CMK (cell line): ENCODE measurements around the gene EIF4E1B.
A peak's percentile ranks its signal among the peaks of the same experiment; 100 is the strongest.

Experiments
- DNase-seq: peaks from one replicate; pipeline ENCODE4 v3.0.0-alpha.2; 2010; ENCODE audit warnings: low read depth

Gene EIF4E1B

DNA sequence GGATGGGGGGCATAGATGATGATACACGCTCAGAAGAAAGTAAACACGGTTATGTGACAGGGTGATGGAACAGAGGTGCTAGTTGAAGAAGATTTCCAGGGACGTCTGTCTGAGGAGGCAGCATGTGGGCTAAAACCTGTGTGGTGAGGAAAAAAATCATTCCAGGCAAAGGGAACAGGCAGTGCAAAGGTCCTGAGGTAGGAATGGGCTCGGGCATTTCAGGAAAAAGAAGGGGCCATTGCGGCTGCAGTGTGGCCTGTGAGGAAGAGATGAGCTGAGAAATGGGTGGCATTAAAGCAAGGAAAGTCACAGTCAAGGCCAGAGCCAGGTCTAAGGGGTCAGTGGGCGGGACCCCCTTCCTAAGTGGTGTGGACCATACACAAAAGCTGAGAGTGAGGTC lies 35.0 kb downstream of the EIF4E1B start:
- no peak for DNase-seq

- no peak for DNase-seq
Measured at GRCh38 chr5:176667637-176668036, 37.2 kb downstream of the EIF4E1B start.

GRCh38 chr5:176670449-176670848 lies 40.0 kb downstream of the EIF4E1B start:
- DNase-seq = no peak

- DNase-seq = no peak
Measured at GRCh38 chr5:176671399-176671798, 40.9 kb downstream of the EIF4E1B start.

GRCh38 chr5:176671890-176672747 lies 41.6 kb downstream of the EIF4E1B start:
- no peak for DNase-seq

GRCh38 chr5:176673651-176674583 lies 43.4 kb downstream of the EIF4E1B start:
- no peak for DNase-seq

GRCh38 chr5:176674799-176675198 lies 44.3 kb downstream of the EIF4E1B start:
- DNase-seq = no peak

GRCh38 chr5:176675676-176676360 lies 45.3 kb downstream of the EIF4E1B start:
- no peak for DNase-seq

DNA sequence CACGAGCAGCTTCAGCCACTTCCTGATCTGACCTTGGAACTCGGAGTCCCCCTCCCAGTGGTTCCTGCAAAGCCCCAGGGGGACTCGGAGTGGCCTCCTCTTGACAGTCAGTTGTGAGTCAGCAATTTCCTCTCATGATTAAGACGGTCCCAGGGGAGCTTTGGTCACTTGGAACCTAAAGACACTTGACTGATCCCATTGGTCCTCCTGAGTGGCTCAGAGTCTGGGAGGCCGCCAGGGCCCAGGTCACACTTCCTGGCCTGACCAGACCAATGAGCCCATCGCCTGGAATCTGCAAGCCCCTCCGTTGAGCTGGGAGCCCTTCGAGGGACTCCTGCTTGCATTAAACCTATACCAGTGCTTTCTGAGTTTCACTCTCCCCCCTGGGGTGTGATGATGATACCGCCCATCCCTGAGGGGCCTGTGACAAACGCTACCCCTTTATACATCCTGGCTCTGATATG lies 45.9 kb downstream of the EIF4E1B start:
- DNase-seq = peak; percentile 8

DNA sequence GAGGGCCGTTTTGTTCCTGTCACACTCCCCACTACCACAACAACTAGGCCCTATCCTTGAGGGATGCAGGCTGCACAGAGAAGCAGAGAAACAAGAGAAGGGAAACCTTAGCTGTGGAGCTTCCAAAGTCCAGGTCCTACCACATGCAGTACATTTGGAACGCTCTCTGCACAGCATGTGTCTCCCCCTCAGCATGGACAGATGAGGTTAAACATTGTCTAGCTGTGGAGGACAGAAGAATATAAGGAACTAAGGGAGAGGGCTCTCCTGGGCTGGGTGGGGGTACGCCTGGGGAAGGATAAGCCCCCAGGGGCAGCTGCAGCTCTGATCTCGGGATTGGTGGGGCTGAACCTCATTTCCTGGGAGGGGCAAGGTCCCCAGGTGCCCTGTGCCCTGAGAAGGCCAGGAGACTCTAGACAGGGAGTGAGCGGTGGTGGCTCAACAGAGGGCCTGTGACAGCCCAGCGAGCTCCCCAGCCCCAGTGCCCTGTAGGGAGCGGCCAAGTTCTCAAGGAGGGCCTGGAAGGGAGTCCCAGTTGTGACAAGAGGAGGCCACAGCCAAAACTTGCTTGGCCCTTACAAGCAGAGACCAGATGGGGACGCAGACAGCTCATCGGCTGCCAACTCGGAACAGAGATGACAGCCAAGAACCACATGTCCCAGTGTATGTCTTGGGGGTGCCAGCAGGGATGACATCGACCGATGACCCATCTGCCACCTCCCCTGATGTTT lies 46.9 kb downstream of the EIF4E1B start:
- DNase-seq = no peak

DNA sequence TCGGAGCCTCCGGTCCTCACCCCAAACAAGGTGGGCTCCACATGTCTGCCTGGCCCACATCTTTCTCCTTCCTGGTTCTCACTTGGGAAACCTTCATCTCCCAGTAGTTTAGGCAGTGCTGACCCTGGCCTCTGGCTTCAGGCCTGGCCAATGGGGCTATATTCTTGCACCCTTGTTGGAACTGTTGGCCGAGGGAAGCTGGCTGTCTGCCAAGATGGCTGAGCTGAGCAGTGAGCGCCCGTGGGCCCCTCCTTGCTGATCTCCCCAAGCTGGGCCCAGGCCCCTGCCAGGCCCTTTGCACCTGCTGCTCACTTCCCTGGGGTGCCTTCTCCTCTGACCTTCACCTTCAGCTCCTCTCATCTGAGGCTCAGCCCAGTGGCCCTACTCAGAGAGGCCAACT lies 48.1 kb downstream of the EIF4E1B start:
- DNase-seq = no peak

DNA sequence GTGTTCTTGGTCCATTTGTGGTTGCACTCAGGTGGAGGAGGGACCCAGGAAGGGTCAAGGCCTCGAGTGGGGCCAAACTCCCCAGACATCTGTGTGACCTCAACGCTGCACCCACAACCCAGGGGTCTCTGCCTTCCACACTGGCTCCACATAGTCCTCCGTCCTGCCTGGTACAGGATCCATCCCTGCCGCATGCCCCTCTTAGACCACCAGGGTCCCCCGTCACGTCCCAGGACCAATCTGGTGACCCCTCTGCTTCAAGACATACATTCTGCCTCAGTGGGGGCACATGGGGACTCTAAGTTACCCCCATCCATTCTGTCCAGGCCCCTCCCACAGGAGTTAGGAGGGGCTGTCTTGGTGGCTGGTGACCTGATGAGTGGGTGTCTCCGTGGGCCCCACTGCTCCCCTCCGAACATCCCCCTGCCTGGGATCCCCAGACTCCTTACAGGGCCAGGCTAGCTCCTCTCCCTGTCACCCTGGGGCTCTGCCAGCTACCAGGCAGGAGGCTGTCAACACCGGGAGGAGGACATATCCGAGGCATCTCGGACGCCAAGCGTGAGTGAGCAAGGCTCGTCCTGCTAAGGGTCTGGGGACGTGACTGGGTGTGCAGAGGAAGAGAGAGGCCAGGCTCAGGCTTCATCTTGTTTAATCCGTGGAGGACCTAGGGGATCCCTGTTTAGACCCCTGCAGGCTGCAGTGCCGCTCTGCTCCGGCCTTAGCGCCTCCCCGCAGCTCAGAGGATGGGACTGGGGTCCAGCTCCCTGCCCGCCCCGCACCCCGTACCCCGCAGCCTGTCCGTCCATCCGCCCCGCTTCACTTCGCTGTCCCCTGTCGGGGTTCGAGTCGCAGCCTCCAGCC lies 49.1 kb downstream of the EIF4E1B start:
- DNase-seq = no peak

DNA sequence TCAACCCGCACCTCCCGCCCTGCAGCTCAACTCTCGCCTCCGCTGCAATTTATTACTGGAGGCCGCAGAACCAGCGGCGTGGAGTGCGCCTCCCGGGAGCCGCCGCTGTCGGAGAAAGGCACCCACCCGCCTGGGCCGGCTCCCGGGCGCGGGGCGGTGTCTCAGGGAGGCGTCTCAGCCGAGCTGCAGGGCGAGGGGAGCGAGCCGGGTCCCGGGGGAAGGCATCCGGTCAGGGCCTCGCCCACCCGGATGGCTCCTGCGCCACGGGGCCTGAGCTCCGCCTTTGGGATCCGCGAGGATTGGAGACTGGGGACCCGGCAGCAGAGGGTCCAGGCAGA lies 49.7 kb downstream of the EIF4E1B start:
- DNase-seq = no peak

GRCh38 chr5:176682016-176682531 lies 51.6 kb downstream of the EIF4E1B start:
- no peak for DNase-seq

- no peak for DNase-seq
Measured at GRCh38 chr5:176685010-176685409, 54.5 kb downstream of the EIF4E1B start.

GRCh38 chr5:176687247-176687646 lies 56.8 kb downstream of the EIF4E1B start:
- DNase-seq = no peak

- no peak for DNase-seq
Measured at GRCh38 chr5:176687881-176688280, 57.4 kb downstream of the EIF4E1B start.

DNA sequence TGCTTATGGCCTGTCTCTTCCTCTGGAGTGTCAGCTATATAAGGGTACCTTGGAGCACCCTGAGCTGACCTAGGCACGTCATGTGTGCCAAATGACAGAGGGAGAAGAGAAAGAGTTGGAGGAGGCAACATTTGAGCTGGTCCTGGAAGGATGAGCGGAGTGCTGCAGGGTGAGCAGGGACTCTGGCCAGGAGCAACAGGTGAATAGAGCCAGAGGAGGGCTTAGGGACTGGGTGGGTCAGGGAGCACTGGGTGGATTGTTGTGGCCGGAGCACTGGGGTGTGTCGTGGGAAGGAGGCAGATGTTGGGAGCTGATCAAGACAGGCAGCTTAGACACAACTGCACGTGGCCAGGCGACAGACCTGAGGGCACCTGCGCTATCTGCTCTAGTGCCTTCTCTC lies 60.4 kb downstream of the EIF4E1B start:
- DNase-seq = no peak

- no peak for DNase-seq
Measured at GRCh38 chr5:176691524-176691923, 61.0 kb downstream of the EIF4E1B start.

- DNase-seq = no peak
Measured at GRCh38 chr5:176692326-176692725, 61.9 kb downstream of the EIF4E1B start.
